GM10266 (cell line): ENCODE results near the gene CYFIP1.

Source experiments
- DNase-seq: peaks from one replicate; pipeline ENCODE4 v3.0.0; 2012; ENCODE audit errors: extremely low spot score
- CTCF ChIP-seq: IDR thresholded peaks from 2 replicates; pipeline ENCODE4 v1.5.1; 2012; ENCODE audit warnings: mild to moderate bottlenecking, low read depth; ENCODE audit not compliant: control insufficient read depth, insufficient read depth; ENCODE audit errors: missing control alignments

CYFIP1 gene

GRCh38 chr15:22979238-22980188, 655 bp downstream of the CYFIP1 start:
- peak; percentile 66 for DNase-seq
- no peak for TF ChIP-seq CTCF

- no peak for TF ChIP-seq CTCF
- peak; percentile 53 for DNase-seq
Measured at GRCh38 chr15:22978691-22979237, 1.4 kb downstream of the CYFIP1 start.

GRCh38 chr15:22974745-22975144, 5.4 kb downstream of the CYFIP1 start:
- no peak for TF ChIP-seq CTCF

GRCh38 chr15:22973987-22974386, 6.2 kb downstream of the CYFIP1 start:
- TF ChIP-seq CTCF = no peak
- DNase-seq = no peak

More at GRCh38 chr15:22974745-22975144, 5.4 kb downstream of the CYFIP1 start:
- DNase-seq = no peak

- peak; percentile 48 for DNase-seq
- TF ChIP-seq CTCF = no peak
Measured at GRCh38 chr15:22973286-22973685, 6.9 kb downstream of the CYFIP1 start.

GRCh38 chr15:22969489-22969888, 10.7 kb downstream of the CYFIP1 start:
- no peak for TF ChIP-seq CTCF
- no peak for DNase-seq

GRCh38 chr15:22968366-22968765, 11.8 kb downstream of the CYFIP1 start:
- no peak for DNase-seq
- no peak for TF ChIP-seq CTCF
